Skeletal muscle tissue (tissue), 4 donors: ENCODE measurements around the gene PAK5. TPM values are rescaled to one million over a fixed set of nuclear protein-coding genes. Genes with fewer than 3 reads are reported as not detected.

ENCODE experiments used
- H3K27ac ChIP-seq: one replicate; pipeline ENCODE4 v1.7.0; 2013; ENCODE audit warnings: mild to moderate bottlenecking, low read depth, low read length, inconsistent platforms
- H3K27me3 ChIP-seq, 3 donors: one replicate each; pipeline ENCODE4 v1.7.0; 2013; ENCODE audit warnings: low read length in 3 of 3; ENCODE audit not compliant: control insufficient read depth in 3 of 3, insufficient read depth in 3 of 3
- H3K36me3 ChIP-seq, 3 donors: one replicate each; pipeline ENCODE4 v1.7.0; 2013; ENCODE audit warnings: low read length in 3 of 3; ENCODE audit not compliant: control insufficient read depth in 3 of 3, insufficient read depth in 3 of 3
- H3K4me1 ChIP-seq, 3 donors: one replicate each; pipeline ENCODE4 v1.7.0; 2013; ENCODE audit warnings: low read length in 3 of 3, mild to moderate bottlenecking in 3 of 3; ENCODE audit not compliant: control insufficient read depth in 3 of 3, insufficient read depth in 3 of 3
- H3K4me3 ChIP-seq, 3 donors: one replicate each; pipeline ENCODE4 v1.7.0; 2013; ENCODE audit warnings: low read length in 3 of 3
- H3K9ac ChIP-seq, 3 donors: one replicate each; pipeline ENCODE4 v1.7.0; 2013; ENCODE audit warnings: low read length in 3 of 3, mild to moderate bottlenecking in 3 of 3, moderate library complexity in 2 of 3, low read depth in 1 of 3
- H3K9me3 ChIP-seq, 3 donors: one replicate each; pipeline ENCODE4 v1.7.0; 2013; ENCODE audit warnings: low read length in 3 of 3; ENCODE audit not compliant: control insufficient read depth in 3 of 3
- total RNA-seq: library from RNA; depleted of rRNA; stranded (reverse); fragments of >200 nt; gene quantifications from one replicate; pipeline ENCODE4 v1.2.3, GENCODE V29; 2014
- donor health status: Osteomylitis.

PAK5 gene
- total RNA-seq, 1 donor from 2014 or later, result under 0.01 TPM

- no peaks in the 10 kb centered on the region for H3K27me3 ChIP-seq
- no peaks in the 10 kb centered on the region for H3K4me1 ChIP-seq
- H3K9me3 ChIP-seq, result no peaks in the 10 kb centered on the region
- H3K36me3 ChIP-seq, result no peaks in the 10 kb centered on the region
- H3K27ac ChIP-seq, result no peak overlapping the region
- no peak overlapping the region for H3K4me3 ChIP-seq
- H3K9ac ChIP-seq, result no peak overlapping the region
These were observed 44.0 kb downstream of the PAK5 start for GRCh38 chr20:9794831-9795230.

- Histone ChIP-seq H3K4me1 (no peaks in the 10 kb centered on the region), H3K27me3 (no peaks in the 10 kb centered on the region), H3K27ac (no peak overlapping the region), H3K9me3 (no peaks in the 10 kb centered on the region), H3K36me3 (no peaks in the 10 kb centered on the region), H3K4me3 (no peak overlapping the region), H3K9ac (no peak overlapping the region)
These were observed 46.2 kb downstream of the PAK5 start for GRCh38 chr20:9792674-9793073.

GRCh38 chr20:9789131-9789530 is 49.7 kb downstream of the PAK5 start:
- Histone ChIP-seq H3K27ac (no peak overlapping the region), H3K27me3 (no peaks in the 10 kb centered on the region)

DNA sequence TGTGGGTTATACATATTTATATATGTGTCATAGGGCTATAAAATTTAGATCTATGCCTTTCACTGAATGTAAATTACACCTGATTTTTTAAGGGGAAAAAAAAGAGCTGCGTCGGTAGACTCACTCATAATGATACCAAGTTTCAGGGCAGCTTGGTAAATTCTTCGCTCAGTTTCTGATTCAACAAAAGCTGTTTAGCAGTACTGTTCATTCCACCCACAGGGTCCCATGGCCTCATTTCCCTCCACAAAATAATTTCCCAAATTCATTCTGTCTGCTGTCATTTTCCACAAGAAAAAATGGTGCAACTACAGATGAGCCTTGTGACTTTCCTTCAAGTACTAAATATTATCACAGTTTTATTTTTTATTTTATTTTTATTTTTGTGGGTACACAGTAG is 63.7 kb downstream of the PAK5 start:
- H3K27me3 ChIP-seq, result no peaks in the 10 kb centered on the region
- no peak overlapping the region for H3K4me3 ChIP-seq
- no peak overlapping the region for H3K27ac ChIP-seq
- no peak overlapping the region for H3K9ac ChIP-seq
- H3K36me3 ChIP-seq, result no peaks in the 10 kb centered on the region
- peaks cover 0 to 3% (median 0%) of the 10 kb centered on the region in 3 donors for H3K9me3 ChIP-seq
- no peaks in the 10 kb centered on the region for H3K4me1 ChIP-seq

More at GRCh38 chr20:9789131-9789530, 49.7 kb downstream of the PAK5 start:
- Histone ChIP-seq H3K9ac (no peak overlapping the region), H3K9me3 (no peaks in the 10 kb centered on the region), H3K36me3 (no peaks in the 10 kb centered on the region), H3K4me3 (no peak overlapping the region), H3K4me1 (no peaks in the 10 kb centered on the region)

GRCh38 chr20:9769954-9770353 is 68.9 kb downstream of the PAK5 start:
- Histone ChIP-seq H3K9ac (no peak overlapping the region), H3K27ac (no peak overlapping the region), H3K4me3 (no peak overlapping the region), H3K9me3 (no peaks in the 10 kb centered on the region), H3K36me3 (no peaks in the 10 kb centered on the region), H3K4me1 (no peaks in the 10 kb centered on the region), H3K27me3 (no peaks in the 10 kb centered on the region)

DNA sequence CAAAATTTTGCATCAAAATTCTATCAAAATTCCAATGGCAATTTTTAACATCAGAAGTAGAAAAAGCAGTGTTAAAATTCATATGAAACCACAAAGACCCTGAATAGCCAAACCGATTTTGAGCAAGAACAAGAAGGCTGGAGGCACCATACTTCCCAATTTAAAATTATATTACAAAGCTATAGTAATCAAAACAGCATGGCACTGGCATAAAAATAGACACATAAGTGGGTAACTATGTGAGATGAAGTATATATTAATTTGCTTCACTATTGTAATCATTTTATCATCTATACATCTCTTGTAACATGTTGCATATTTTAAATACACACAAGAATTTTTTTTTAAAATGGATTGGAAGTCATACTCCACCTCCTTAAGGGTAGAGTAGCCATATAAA is 77.4 kb downstream of the PAK5 start:
- Histone ChIP-seq H3K9me3 (peaks cover 0 to 4% (median 3%) of the 10 kb centered on the region in 3 donors), H3K27me3 (no peaks in the 10 kb centered on the region), H3K27ac (no peak overlapping the region), H3K4me3 (no peak overlapping the region), H3K4me1 (no peaks in the 10 kb centered on the region), H3K36me3 (no peaks in the 10 kb centered on the region), H3K9ac (no peak overlapping the region)

DNA sequence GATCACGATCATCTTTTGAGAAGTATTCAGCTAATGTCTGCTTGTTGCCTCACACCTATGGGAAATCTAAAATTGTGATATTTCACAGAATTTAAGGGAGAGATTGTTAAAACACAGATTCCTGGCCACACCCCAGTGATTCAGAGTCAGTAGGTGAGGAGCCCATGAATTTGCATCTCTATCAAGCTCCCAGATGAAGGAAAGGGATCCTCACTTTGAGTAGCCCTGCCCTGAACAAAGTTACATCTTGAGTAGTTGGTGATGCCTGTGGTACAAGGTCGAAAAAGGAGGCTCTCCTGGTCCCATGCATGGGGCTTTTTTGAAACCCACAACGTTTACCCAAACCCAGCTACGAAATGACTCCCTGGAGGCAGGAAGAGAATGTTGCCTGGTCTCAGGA is 79.5 kb downstream of the PAK5 start:
- H3K36me3 ChIP-seq, result no peaks in the 10 kb centered on the region
- no peak overlapping the region for H3K9ac ChIP-seq
- no peaks in the 10 kb centered on the region for H3K27me3 ChIP-seq
- no peaks in the 10 kb centered on the region for H3K4me1 ChIP-seq
- peaks cover 0 to 4% (median 3%) of the 10 kb centered on the region in 3 donors for H3K9me3 ChIP-seq
- H3K27ac ChIP-seq, result no peak overlapping the region
- no peak overlapping the region for H3K4me3 ChIP-seq

- H3K36me3 ChIP-seq, result no peaks in the 10 kb centered on the region
- H3K27me3 ChIP-seq, result no peaks in the 10 kb centered on the region
- H3K9ac ChIP-seq, result no peak overlapping the region
- peaks cover 0 to 4% (median 3%) of the 10 kb centered on the region in 3 donors for H3K9me3 ChIP-seq
- H3K27ac ChIP-seq, result no peak overlapping the region
- H3K4me1 ChIP-seq, result no peaks in the 10 kb centered on the region
- H3K4me3 ChIP-seq, result no peak overlapping the region
These were observed 80.1 kb downstream of the PAK5 start for GRCh38 chr20:9758752-9759151.

DNA sequence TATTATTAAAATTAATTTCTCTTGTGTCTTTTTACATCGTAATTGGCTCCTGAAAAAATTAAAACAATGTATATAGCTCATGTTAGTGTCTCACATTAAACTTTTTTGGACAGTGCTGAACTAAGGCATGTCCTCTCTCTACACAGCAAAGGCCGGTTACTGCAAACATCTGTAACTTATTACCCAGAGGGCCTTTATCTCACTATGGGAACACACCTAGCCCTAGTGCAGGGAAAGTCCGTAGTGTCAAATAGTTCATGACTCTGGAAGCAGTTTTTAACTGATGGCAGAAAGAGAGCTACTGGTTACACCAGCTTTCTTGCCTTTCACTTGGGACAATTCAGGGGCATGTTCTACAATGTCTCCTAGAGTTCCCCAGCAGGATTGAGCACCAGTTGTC is 82.2 kb downstream of the PAK5 start:
- H3K36me3 ChIP-seq, result no peaks in the 10 kb centered on the region
- H3K27me3 ChIP-seq, result no peaks in the 10 kb centered on the region
- peaks cover 0 to 4% (median 3%) of the 10 kb centered on the region in 3 donors for H3K9me3 ChIP-seq
- no peaks in the 10 kb centered on the region for H3K4me1 ChIP-seq
- no peak overlapping the region for H3K9ac ChIP-seq
- H3K4me3 ChIP-seq, result no peak overlapping the region
- no peak overlapping the region for H3K27ac ChIP-seq

DNA sequence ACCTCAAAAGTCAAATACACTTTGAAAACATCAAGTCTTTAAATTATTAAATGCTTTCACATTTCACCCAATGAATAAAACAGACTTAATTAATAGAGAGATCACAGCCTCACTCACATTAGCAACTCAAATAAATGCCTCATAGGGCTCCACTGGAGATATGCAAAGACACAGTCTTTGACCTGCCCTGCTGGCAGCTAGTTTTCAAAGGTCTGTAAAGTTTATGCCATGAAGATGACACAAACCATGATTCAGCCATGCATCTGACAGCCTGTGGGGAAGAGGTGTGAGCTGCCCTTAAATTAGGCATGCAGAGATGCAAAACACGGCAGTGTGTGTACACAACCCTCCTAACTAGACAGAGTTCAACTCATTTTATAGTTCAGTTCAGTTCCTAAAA is 83.6 kb downstream of the PAK5 start:
- H3K9me3 ChIP-seq, result no peaks in the 10 kb centered on the region
- H3K36me3 ChIP-seq, result no peaks in the 10 kb centered on the region
- no peaks in the 10 kb centered on the region for H3K4me1 ChIP-seq
- no peak overlapping the region for H3K4me3 ChIP-seq
- no peaks in the 10 kb centered on the region for H3K27me3 ChIP-seq
- H3K9ac ChIP-seq, result no peak overlapping the region
- H3K27ac ChIP-seq, result no peak overlapping the region

- H3K27ac ChIP-seq, result no peak overlapping the region
These were observed 94.3 kb downstream of the PAK5 start for GRCh38 chr20:9744551-9744950.

More at GRCh38 chr20:9744551-9744950, 94.3 kb downstream of the PAK5 start:
- no peak overlapping the region for H3K9ac ChIP-seq
- no peaks in the 10 kb centered on the region for H3K9me3 ChIP-seq
- H3K4me3 ChIP-seq, result no peak overlapping the region
- no peaks in the 10 kb centered on the region for H3K27me3 ChIP-seq
- no peaks in the 10 kb centered on the region for H3K36me3 ChIP-seq
- no peaks in the 10 kb centered on the region for H3K4me1 ChIP-seq
